IMR-90 (cell line): ENCODE results near the gene ZFPM1. TPM values are rescaled to one million over a fixed set of nuclear protein-coding genes. Genes with fewer than 3 reads are reported as not detected.
A peak's percentile ranks its signal among the peaks of the same experiment; 100 is the strongest.
"Not testable (repeated sequence)": the region's sequence is repeated elsewhere in the genome, so short reads cannot be mapped to it uniquely, and the experiment has no call there.

Experiments
- ATAC-seq: fragments of 200-7000 bp; cut with Tn5 transposase; 2 replicates; pipeline ENCODE4 v1.9.1; 2020; ENCODE audit warnings: low read depth, mild to moderate bottlenecking, moderate library complexity
- BruUV-seq: library from RNA; stranded (reverse); fragments of 400-500 nt; replicated peaks from 2 replicates; lab custom pipeline; 2021; lab: Mats Ljungman, UMichigan
- CTCF ChIA-PET: fragments of 300-600 bp; formaldehyde crosslinking; extraction: SDS; loops from one replicate; lab custom pipeline; 2021; ENCODE audit warnings: antibody characterized with exemption; lab: Yijun Ruan, JAX
- POLR2A ChIA-PET: fragments of 300-600 bp; sonication (Branson Sonifier 250); formaldehyde crosslinking; loops from one replicate; lab custom pipeline; 2022; ENCODE audit warnings: antibody characterized with exemption; ENCODE audit not compliant: unreplicated experiment; lab: Charles Lee
- DNase-seq: peaks from one replicate; pipeline ENCODE4 v3.0.0; 2013
- H2AFZ ChIP-seq: replicated peaks from 2 replicates; pipeline ENCODE3; 2013; ENCODE audit warnings: low read length, mild to moderate bottlenecking; ENCODE audit not compliant: poor library complexity
- H2AK5ac ChIP-seq: 2 replicates; pipeline ENCODE4 v1.6.1; 2013; ENCODE audit warnings: low read depth, low read length, inconsistent platforms
- H2AK9ac ChIP-seq: replicated peaks from 2 replicates; pipeline ENCODE3; 2013; ENCODE audit warnings: mild to moderate bottlenecking, low read depth, low read length, moderate library complexity; ENCODE audit not compliant: poor library complexity
- H2BK120ac ChIP-seq: 2 replicates; pipeline ENCODE4 v1.6.1; 2013; ENCODE audit warnings: low read depth, low read length, inconsistent platforms
- H2BK15ac ChIP-seq: 3 replicates; pipeline ENCODE4 v1.6.1; 2013; ENCODE audit warnings: low read depth, low read length, inconsistent platforms
- H2BK20ac ChIP-seq: 2 replicates; pipeline ENCODE4 v1.6.1; 2013; ENCODE audit warnings: low read depth, mild to moderate bottlenecking, inconsistent platforms, low read length, moderate library complexity
- H2BK5ac ChIP-seq: 2 replicates; pipeline ENCODE4 v1.6.1; 2013; ENCODE audit warnings: mild to moderate bottlenecking, low read depth, low read length, inconsistent platforms; ENCODE audit not compliant: poor library complexity, severe bottlenecking
- H3K14ac ChIP-seq: replicated peaks from 2 replicates; pipeline ENCODE4 v1.6.1; 2013; ENCODE audit warnings: low read depth, low read length, inconsistent platforms
- H3K18ac ChIP-seq: 2 replicates; pipeline ENCODE4 v1.6.1; 2013; ENCODE audit warnings: low read depth, low read length, control low read depth
- H3K23ac ChIP-seq: 2 replicates; pipeline ENCODE4 v1.6.1; 2013; ENCODE audit warnings: low read depth, low read length, inconsistent platforms
- H3K27ac ChIP-seq: 2 replicates; pipeline ENCODE4 v1.5.1; 2013; ENCODE audit warnings: mild to moderate bottlenecking, control low read depth, low read length; ENCODE audit not compliant: insufficient read depth
- H3K27me3 ChIP-seq: 2 replicates; pipeline ENCODE4 v1.6.1; 2013; ENCODE audit warnings: low read length; ENCODE audit not compliant: control insufficient read depth, insufficient read depth
- H3K36me3 ChIP-seq: 2 replicates; pipeline ENCODE4 v1.6.1; 2013; ENCODE audit warnings: low read length, mixed read lengths; ENCODE audit not compliant: control insufficient read depth, insufficient read depth
- H3K4ac ChIP-seq: 2 replicates; pipeline ENCODE4 v1.6.1; 2013; ENCODE audit warnings: low read depth, low read length, inconsistent platforms
- H3K4me1 ChIP-seq: 2 replicates; pipeline ENCODE4 v1.6.1; 2013; ENCODE audit warnings: low read length, mixed read lengths; ENCODE audit not compliant: control insufficient read depth, insufficient read depth
- H3K4me2 ChIP-seq: 2 replicates; pipeline ENCODE4 v1.6.1; 2013; ENCODE audit warnings: low read depth, mild to moderate bottlenecking, control low read depth, low read length, moderate library complexity
- H3K4me3 ChIP-seq: 2 replicates; pipeline ENCODE4 v1.5.1; 2013; ENCODE audit warnings: low read depth, mild to moderate bottlenecking, control low read depth, low read length, moderate library complexity; ENCODE audit not compliant: insufficient read depth
- H3K56ac ChIP-seq: 2 replicates; pipeline ENCODE4 v1.6.1; 2013; ENCODE audit warnings: low read length, inconsistent platforms; ENCODE audit not compliant: insufficient read depth; ENCODE audit errors: extremely low read depth
- H3K79me1 ChIP-seq, 2 experiments: 2 replicates each; pipeline ENCODE4 v1.6.1; 2013; ENCODE audit warnings: low read length in 2 of 2, inconsistent platforms in 1 of 2, low read depth in 1 of 2
- H3K9ac ChIP-seq: 2 replicates; pipeline ENCODE4 v1.6.1; 2013; ENCODE audit warnings: low read depth, low read length, control low read depth
- H3K9me1 ChIP-seq: 2 replicates; pipeline ENCODE4 v1.6.1; 2013; ENCODE audit warnings: low read length, inconsistent platforms; ENCODE audit not compliant: insufficient read depth
- H3K9me3 ChIP-seq: 2 replicates; pipeline ENCODE4 v1.6.1; 2013; ENCODE audit warnings: low read length; ENCODE audit not compliant: control insufficient read depth, insufficient read depth
- H4K20me1 ChIP-seq: 2 replicates; pipeline ENCODE4 v1.6.1; 2013; ENCODE audit warnings: low read length, inconsistent platforms; ENCODE audit not compliant: insufficient read depth
- H4K5ac ChIP-seq: 2 replicates; pipeline ENCODE4 v1.6.1; 2013; ENCODE audit warnings: mild to moderate bottlenecking, low read depth, low read length, control low read depth
- H4K8ac ChIP-seq, 2 experiments: 2 replicates each; pipeline ENCODE4 v1.6.1; 2013; ENCODE audit warnings: low read depth in 2 of 2, low read length in 2 of 2, control low read depth in 1 of 2, inconsistent platforms in 1 of 2
- H4K91ac ChIP-seq: 2 replicates; pipeline ENCODE4 v1.6.1; 2013; ENCODE audit warnings: low read depth, low read length, inconsistent platforms; ENCODE audit not compliant: insufficient read depth
- POLR2A ChIP-seq: IDR thresholded peaks from 2 replicates; pipeline ENCODE4 v1.6.1; 2012; ENCODE audit warnings: mild to moderate bottlenecking, low read depth, low read length
- WGBS, 2 experiments: methylation state at CpG; one replicate each; pipeline versions ENCODE4 v1.1.5 to v1.1.7; 2013; ENCODE audit warnings: missing lambda C conversion rate in 2 of 2; ENCODE audit not compliant: insufficient read length in 1 of 2; ENCODE audit errors: extremely low coverage in 2 of 2; 5-methylcytosine and 5-hydroxymethylcytosine counted together
- dilution Hi-C: fragments of 300-500 bp; cut with HindIII; formaldehyde crosslinking; loops from one replicate; pipeline ENCODE4 v1.14.3; 2018; ENCODE audit warnings: low sequenced_read_pairs; ENCODE audit not compliant: unreplicated experiment
- in situ Hi-C: fragments of 300-500 bp; cut with MboI; formaldehyde crosslinking; loops from 3 replicates; pipeline ENCODE4 v1.14.3; 2019; ENCODE audit warnings: low sequenced_read_pairs, inconsistent platforms, mixed read lengths
- intact Hi-C: fragments of 100-400 bp; cut with micrococcal nuclease; formaldehyde crosslinking; loops from 2 replicates; pipeline ENCODE4 v1.10.0; 2022
- polyA plus RNA-seq, 3 experiments: library from polyadenylated mRNA; depleted of rRNA; stranded (reverse); fragments of >200 nt; gene quantifications; 2 replicates each; pipeline ENCODE4 v1.2.3, GENCODE V29; 2012; ENCODE audit warnings: low replicate concordance in 1 of 3
- total RNA-seq: library from RNA; depleted of rRNA; stranded (reverse); fragments of >200 nt; gene quantifications from 2 replicates; pipeline ENCODE4 v1.2.3, GENCODE V29; 2012

Gene ZFPM1
- total and polyA plus RNA-seq, 2 of the 4 experiments (the other 2 are of a cell fraction): 0.36 to 1.1 TPM

- dilution Hi-C loops, H2BK120ac ChIP-seq: not testable (repeated sequence)
These were observed 42.6 kb upstream of the ZFPM1 start for GRCh38 chr16:88410297-88410968.

More at GRCh38 chr16:88410297-88410968, 42.6 kb upstream of the ZFPM1 start:
- H4K8ac ChIP-seq, H3K27ac ChIP-seq, H3K9ac ChIP-seq, H2AK9ac ChIP-seq, H2AFZ ChIP-seq, H4K5ac ChIP-seq, intact Hi-C loops, H3K56ac ChIP-seq, H4K91ac ChIP-seq, H3K18ac ChIP-seq, H3K23ac ChIP-seq, H3K4me2 ChIP-seq, H2BK5ac ChIP-seq, H3K27me3 ChIP-seq, H2BK15ac ChIP-seq, H2BK20ac ChIP-seq, ATAC-seq, DNase-seq, POLR2A ChIA-PET, CTCF ChIA-PET, H3K9me3 ChIP-seq, BruUV-seq, in situ Hi-C loops, H3K4ac ChIP-seq, H3K14ac ChIP-seq, H3K4me3 ChIP-seq: not testable (repeated sequence)
- H3K79me1 ChIP-seq: peaks cover 15 to 87% of the 10 kb centered on the region in 2 experiments; a peak in 3 of 4 replicates
- H2AK5ac ChIP-seq: peak overlapping the region; percentile 4; the same call in 1 of the 2 replicates
- TF ChIP-seq POLR2A: peak; percentile 27; the same call in 1 of the 2 replicates
- H3K4me1 ChIP-seq: peaks cover 16% of the 10 kb centered on the region; the same call in 1 of the 2 replicates
- H4K20me1 ChIP-seq: peaks cover 100% of the 10 kb centered on the region
- 95% methylated on average over 18 of the region's 28 CpGs; no CpG with 5 or more reads in 1 of the 2 experiments for WGBS, 2 experiments
- peaks cover 58% of the 10 kb centered on the region for H3K36me3 ChIP-seq
- peaks cover 17% of the 10 kb centered on the region for H3K9me1 ChIP-seq
